Activated T-cell treated with anti-CD3 and anti-CD28 coated beads, Interleukin-2, amount 50 U/mL, for 4 hours (primary cell): ENCODE measurements around the gene PTPRT. TPM values are rescaled to one million over a fixed set of nuclear protein-coding genes. Genes with fewer than 3 reads are reported as not detected.

Experiments
- ATAC-seq, 2 donors: fragments of 200-7000 bp; cut with Tn5 transposase; one replicate each; pipeline ENCODE4 v1.10.0; 2021
- DNase-seq: peaks from one replicate; pipeline ENCODE4 v3.0.0-alpha.2; 2020
- H3K27me3 Mint-ChIP-seq: one replicate; pipeline ENCODE4 v1.8.0; 2021; ENCODE audit warnings: low read depth, mixed read lengths
- H3K36me3 Mint-ChIP-seq: one replicate; pipeline ENCODE4 v1.8.0; 2022; ENCODE audit warnings: mixed read lengths; ENCODE audit not compliant: insufficient read depth
- H3K4me1 Mint-ChIP-seq: one replicate; pipeline ENCODE4 v1.8.0; 2021; ENCODE audit warnings: low read depth, mixed read lengths
- H3K4me3 Mint-ChIP-seq: one replicate; pipeline ENCODE4 v1.8.0; 2021; ENCODE audit warnings: mild to moderate bottlenecking, moderate library complexity, mixed read lengths
- H3K9me3 Mint-ChIP-seq: one replicate; pipeline ENCODE4 v1.8.0; 2021; ENCODE audit warnings: mixed read lengths
- total RNA-seq, 3 donors: library from RNA; stranded (reverse); gene quantifications; one replicate each; pipeline ENCODE4 v1.2.1, GENCODE V29; 2021

Gene PTPRT
- total RNA-seq, 3 donors from 2014 or later, result not detected

GRCh38 chr20:42510686-42511085 is 679.0 kb downstream of the PTPRT start:
- H3K36me3 Mint-ChIP-seq, result no peaks in the 10 kb centered on the region
- no peaks in the 10 kb centered on the region for H3K27me3 Mint-ChIP-seq
- H3K4me3 Mint-ChIP-seq, result no peak overlapping the region
- no peak for DNase-seq
- no peak for ATAC-seq
- H3K9me3 Mint-ChIP-seq, result no peaks in the 10 kb centered on the region
- no peaks in the 10 kb centered on the region for H3K4me1 Mint-ChIP-seq

GRCh38 chr20:42507874-42508273 is 681.8 kb downstream of the PTPRT start:
- Mint-ChIP-seq H3K4me3 (no peak overlapping the region), H3K4me1 (no peaks in the 10 kb centered on the region), H3K27me3 (no peaks in the 10 kb centered on the region), H3K9me3 (no peaks in the 10 kb centered on the region), H3K36me3 (no peaks in the 10 kb centered on the region)
- DNase-seq (no peak), ATAC-seq (no peak)

- DNase-seq (no peak), ATAC-seq (no peak)
- Mint-ChIP-seq H3K4me1 (no peaks in the 10 kb centered on the region), H3K9me3 (no peaks in the 10 kb centered on the region), H3K4me3 (no peak overlapping the region), H3K27me3 (no peaks in the 10 kb centered on the region), H3K36me3 (no peaks in the 10 kb centered on the region)
Measured at GRCh38 chr20:42506397-42506796, 683.3 kb downstream of the PTPRT start.

- DNase-seq (no peak), ATAC-seq (no peak)
- Mint-ChIP-seq H3K27me3 (peaks cover 2% of the 10 kb centered on the region), H3K4me3 (no peak overlapping the region), H3K36me3 (no peaks in the 10 kb centered on the region), H3K4me1 (no peaks in the 10 kb centered on the region), H3K9me3 (peaks cover 6% of the 10 kb centered on the region)
Measured at GRCh38 chr20:42502591-42502990, 687.1 kb downstream of the PTPRT start.

GRCh38 chr20:42496595-42496994 is 693.1 kb downstream of the PTPRT start:
- no peak overlapping the region for H3K4me3 Mint-ChIP-seq
- peaks cover 6% of the 10 kb centered on the region for H3K9me3 Mint-ChIP-seq
- no peaks in the 10 kb centered on the region for H3K36me3 Mint-ChIP-seq
- H3K4me1 Mint-ChIP-seq, result no peaks in the 10 kb centered on the region
- no peak for ATAC-seq
- peaks cover 2% of the 10 kb centered on the region for H3K27me3 Mint-ChIP-seq
- DNase-seq, result no peak

GRCh38 chr20:42494290-42494689 is 695.4 kb downstream of the PTPRT start:
- no peak for ATAC-seq
- Mint-ChIP-seq H3K4me1 (no peaks in the 10 kb centered on the region), H3K27me3 (peaks cover 2% of the 10 kb centered on the region), H3K4me3 (no peak overlapping the region), H3K9me3 (peaks cover 6% of the 10 kb centered on the region), H3K36me3 (no peaks in the 10 kb centered on the region)
- no peak for DNase-seq

- no peak for ATAC-seq
- Mint-ChIP-seq H3K4me1 (no peaks in the 10 kb centered on the region), H3K4me3 (no peak overlapping the region), H3K9me3 (peaks cover 2% of the 10 kb centered on the region), H3K36me3 (no peaks in the 10 kb centered on the region), H3K27me3 (no peaks in the 10 kb centered on the region)
- DNase-seq, result no peak
Measured at GRCh38 chr20:42493001-42493400, 696.7 kb downstream of the PTPRT start.

GRCh38 chr20:42492290-42492689 is 697.4 kb downstream of the PTPRT start:
- no peaks in the 10 kb centered on the region for H3K9me3 Mint-ChIP-seq
- H3K4me3 Mint-ChIP-seq, result no peak overlapping the region
- no peaks in the 10 kb centered on the region for H3K4me1 Mint-ChIP-seq
- DNase-seq (no peak), ATAC-seq (no peak)
- H3K27me3 Mint-ChIP-seq, result no peaks in the 10 kb centered on the region
- H3K36me3 Mint-ChIP-seq, result no peaks in the 10 kb centered on the region

GRCh38 chr20:42485556-42485955 is 704.1 kb downstream of the PTPRT start:
- no peak overlapping the region for H3K4me3 Mint-ChIP-seq
- DNase-seq (no peak), ATAC-seq (no peak)
- H3K4me1 Mint-ChIP-seq, result no peaks in the 10 kb centered on the region
- H3K27me3 Mint-ChIP-seq, result no peaks in the 10 kb centered on the region
- peaks cover 7% of the 10 kb centered on the region for H3K9me3 Mint-ChIP-seq
- no peaks in the 10 kb centered on the region for H3K36me3 Mint-ChIP-seq

- Mint-ChIP-seq H3K27me3 (no peaks in the 10 kb centered on the region), H3K4me3 (no peak overlapping the region), H3K4me1 (no peaks in the 10 kb centered on the region), H3K36me3 (no peaks in the 10 kb centered on the region), H3K9me3 (peaks cover 10% of the 10 kb centered on the region)
- DNase-seq (no peak), ATAC-seq (no peak)
Measured at GRCh38 chr20:42484790-42485375, 704.8 kb downstream of the PTPRT start.

GRCh38 chr20:42484335-42484734 is 705.4 kb downstream of the PTPRT start:
- no peaks in the 10 kb centered on the region for H3K4me1 Mint-ChIP-seq
- DNase-seq, result no peak
- peaks cover 10% of the 10 kb centered on the region for H3K9me3 Mint-ChIP-seq
- no peak for ATAC-seq
- no peaks in the 10 kb centered on the region for H3K36me3 Mint-ChIP-seq
- H3K4me3 Mint-ChIP-seq, result no peak overlapping the region
- no peaks in the 10 kb centered on the region for H3K27me3 Mint-ChIP-seq

GRCh38 chr20:42483730-42484303 is 705.9 kb downstream of the PTPRT start:
- Mint-ChIP-seq H3K27me3 (no peaks in the 10 kb centered on the region), H3K4me3 (no peak overlapping the region), H3K36me3 (no peaks in the 10 kb centered on the region), H3K9me3 (peaks cover 10% of the 10 kb centered on the region), H3K4me1 (no peaks in the 10 kb centered on the region)
- DNase-seq (no peak), ATAC-seq (no peak)

GRCh38 chr20:42482808-42483207 is 706.9 kb downstream of the PTPRT start:
- DNase-seq (no peak), ATAC-seq (no peak)
- Mint-ChIP-seq H3K4me3 (no peak overlapping the region), H3K9me3 (peaks cover 10% of the 10 kb centered on the region), H3K27me3 (peaks cover 1% of the 10 kb centered on the region), H3K36me3 (no peaks in the 10 kb centered on the region), H3K4me1 (no peaks in the 10 kb centered on the region)

- Mint-ChIP-seq H3K4me3 (no peak overlapping the region), H3K9me3 (peaks cover 8% of the 10 kb centered on the region), H3K36me3 (no peaks in the 10 kb centered on the region), H3K27me3 (peaks cover 1% of the 10 kb centered on the region), H3K4me1 (no peaks in the 10 kb centered on the region)
- DNase-seq, result no peak
- ATAC-seq, result no peak
Measured at GRCh38 chr20:42475773-42476172, 713.9 kb downstream of the PTPRT start.

GRCh38 chr20:42474646-42475045 is 715.1 kb downstream of the PTPRT start:
- no peak for DNase-seq
- Mint-ChIP-seq H3K9me3 (peaks cover 3% of the 10 kb centered on the region), H3K27me3 (peaks cover 1% of the 10 kb centered on the region), H3K36me3 (no peaks in the 10 kb centered on the region), H3K4me1 (no peaks in the 10 kb centered on the region), H3K4me3 (no peak overlapping the region)
- ATAC-seq, result no peak
